Loucy (cell line): ENCODE results near the gene SERF2.

ENCODE experiments used
- H2AFZ ChIP-seq: fragments of 200-600 bp; sonication (generic); 2 replicates; pipeline ENCODE4 v1.6.0; 2016; ENCODE audit warnings: antibody characterized with exemption, mild to moderate bottlenecking, low read length, moderate library complexity
- H3F3A ChIP-seq: fragments of 200-600 bp; 2 replicates; pipeline ENCODE4 v1.6.0; 2016; ENCODE audit warnings: antibody characterized with exemption, low read depth, mild to moderate bottlenecking
- H3K27me3 ChIP-seq: fragments of 200-600 bp; sonication (generic); 2 replicates; pipeline ENCODE4 v1.6.1; 2014; ENCODE audit warnings: low read length, mild to moderate bottlenecking; ENCODE audit not compliant: insufficient read depth, poor library complexity, severe bottlenecking
- H3K36me3 ChIP-seq: fragments of 200-600 bp; sonication (generic); 2 replicates; pipeline ENCODE4 v1.6.1; 2016; ENCODE audit warnings: low read length; ENCODE audit not compliant: insufficient read depth
- H3K4me1 ChIP-seq: fragments of 200-600 bp; sonication (generic); 2 replicates; pipeline ENCODE4 v1.5.1; 2014; ENCODE audit warnings: low read length, mild to moderate bottlenecking; ENCODE audit not compliant: insufficient read depth, poor library complexity, severe bottlenecking
- H3K4me2 ChIP-seq: fragments of 200-600 bp; sonication (generic); 2 replicates; pipeline ENCODE4 v1.6.0; 2014; ENCODE audit warnings: antibody characterized with exemption, low read length, low read depth, mild to moderate bottlenecking; ENCODE audit not compliant: poor library complexity, severe bottlenecking
- H3K4me3 ChIP-seq: fragments of 200-600 bp; sonication (generic); 2 replicates; pipeline ENCODE4 v1.5.1; 2014; ENCODE audit warnings: low read length, mild to moderate bottlenecking, mixed read lengths; ENCODE audit not compliant: poor library complexity, severe bottlenecking
- H3K79me2 ChIP-seq: fragments of 200-600 bp; sonication (generic); 2 replicates; pipeline ENCODE4 v1.6.1; 2014; ENCODE audit warnings: low read length; ENCODE audit not compliant: insufficient read depth
- H3K9ac ChIP-seq: fragments of 200-600 bp; sonication (generic); 2 replicates; pipeline ENCODE4 v1.6.0; 2014; ENCODE audit warnings: mild to moderate bottlenecking, low read depth, low read length, moderate library complexity; ENCODE audit not compliant: poor library complexity, severe bottlenecking
- H3K9me2 ChIP-seq: fragments of 200-600 bp; sonication (generic); replicated peaks from 2 replicates; pipeline ENCODE4 v1.6.1; 2016; ENCODE audit warnings: low read depth, low read length, mixed read lengths
- H3K9me3 ChIP-seq: fragments of 200-600 bp; sonication (generic); 2 replicates; pipeline ENCODE4 v1.6.1; 2014; ENCODE audit warnings: mild to moderate bottlenecking, antibody characterized with exemption, low read length, low read depth; ENCODE audit not compliant: insufficient read depth
- H4K20me1 ChIP-seq: fragments of 200-600 bp; sonication (generic); 2 replicates; pipeline ENCODE4 v1.6.0; 2014; ENCODE audit warnings: antibody characterized with exemption, low read length, mild to moderate bottlenecking; ENCODE audit not compliant: insufficient read depth, poor library complexity, severe bottlenecking
- CTCF ChIP-seq: fragments of 200-600 bp; sonication (generic); conservative IDR thresholded peaks from 2 replicates; pipeline ENCODE4 v1.5.1; 2014; ENCODE audit warnings: mild to moderate bottlenecking, antibody characterized with exemption, low read length
- EZH2phosphoT487 ChIP-seq: fragments of 200-600 bp; IDR thresholded peaks from 2 replicates; pipeline ENCODE4 v1.6.1; 2018; ENCODE audit warnings: antibody characterized with exemption, mild to moderate bottlenecking, moderate library complexity, borderline replicate concordance

Gene SERF2

GRCh38 chr15:43749690-43750345, 42.3 kb upstream of the SERF2 start:
- Histone ChIP-seq H3K36me3 (peaks cover 37% of the 10 kb centered on the region; the same call in 1 of the 2 replicates), H3K4me3 (peak overlapping the region; percentile 68), H2AFZ (no peak overlapping the region), H3K27me3 (no peaks in the 10 kb centered on the region), H3K9ac (peak overlapping the region; percentile 48), H3K4me2 (peak overlapping the region; percentile 81), H3K9me3 (no peaks in the 10 kb centered on the region), H3K4me1 (peaks cover 51% of the 10 kb centered on the region), H3K9me2 (no peaks in the 10 kb centered on the region), H3K79me2 (peaks cover 89% of the 10 kb centered on the region), H3F3A (no peaks in the 10 kb centered on the region), H4K20me1 (peaks cover 73% of the 10 kb centered on the region)
- no peak for TF ChIP-seq CTCF
- no peak for TF ChIP-seq EZH2phosphoT487

GRCh38 chr15:43751885-43752284, 40.2 kb upstream of the SERF2 start:
- peaks cover 99% of the 10 kb centered on the region for H3K79me2 ChIP-seq
- no peaks in the 10 kb centered on the region for H3K9me2 ChIP-seq
- peak overlapping the region; percentile 52 for H3K9ac ChIP-seq
- H3K36me3 ChIP-seq = peaks cover 58% of the 10 kb centered on the region
- TF ChIP-seq EZH2phosphoT487 (no peak), CTCF (no peak)
- H2AFZ ChIP-seq = no peak overlapping the region
- H3K27me3 ChIP-seq = no peaks in the 10 kb centered on the region
- H3K4me3 ChIP-seq = peak overlapping the region; percentile 68
- H4K20me1 ChIP-seq = peaks cover 90% of the 10 kb centered on the region
- H3K4me1 ChIP-seq = peaks cover 47% of the 10 kb centered on the region
- H3K4me2 ChIP-seq = peak overlapping the region; percentile 81
- no peaks in the 10 kb centered on the region for H3F3A ChIP-seq
- H3K9me3 ChIP-seq = no peaks in the 10 kb centered on the region

- no peak overlapping the region for H2AFZ ChIP-seq
- H3K9me2 ChIP-seq = no peaks in the 10 kb centered on the region
- no peaks in the 10 kb centered on the region for H3K27me3 ChIP-seq
- TF ChIP-seq EZH2phosphoT487 = no peak
- TF ChIP-seq CTCF = no peak
- no peak overlapping the region for H3K4me3 ChIP-seq
- no peaks in the 10 kb centered on the region for H3K4me1 ChIP-seq
- no peaks in the 10 kb centered on the region for H3K9me3 ChIP-seq
- H3F3A ChIP-seq = no peaks in the 10 kb centered on the region
- peaks cover 87% of the 10 kb centered on the region for H3K36me3 ChIP-seq
- H3K79me2 ChIP-seq = no peaks in the 10 kb centered on the region
- no peak overlapping the region for H3K9ac ChIP-seq
- peaks cover 14% of the 10 kb centered on the region for H4K20me1 ChIP-seq
- no peak overlapping the region for H3K4me2 ChIP-seq
These were observed 29.3 kb upstream of the SERF2 start for GRCh38 chr15:43762824-43763223.
